KG1 (cell line): Measurements from ENCODE around the gene PFN1.

Experiments used
- DNase-seq: peaks from one replicate; lab custom pipeline; 2025; lab: John Stamatoyannopoulos, UW

The PFN1 gene

GRCh38 chr17:4896332-4897197, 51.8 kb downstream of the PFN1 start:
- no peak for DNase-seq

GRCh38 chr17:4895657-4896331, 52.5 kb downstream of the PFN1 start:
- DNase-seq, result no peak
